Esophagus squamous epithelium (tissue), 4 donors: ENCODE measurements around the gene KCNJ4.

Experiments used
- POLR2A ChIP-seq, 4 donors: fragments of 450-650 bp; IDR thresholded peaks; one replicate each; pipeline ENCODE4 v1.6.1; 2017; ENCODE audit warnings: antibody characterized with exemption in 4 of 4, mild to moderate bottlenecking in 4 of 4, moderate library complexity in 3 of 4
- TF ChIP-seq, protein P1 (sequence below), 6 experiments: fragments of 450-650 bp in 4 of 6; fragments of 200-600 bp in 2 of 6; sonication (generic) in 2 of 6; IDR thresholded peaks; one replicate each; pipeline ENCODE4 v1.5.1; 2016 to 2019; ENCODE audit warnings: antibody characterized with exemption in 6 of 6, mild to moderate bottlenecking in 4 of 6, moderate library complexity in 4 of 6

GRCh38 chr22:38404419-38404818 is 50.6 kb downstream of the KCNJ4 start:
- TF ChIP-seq, protein P1, sequence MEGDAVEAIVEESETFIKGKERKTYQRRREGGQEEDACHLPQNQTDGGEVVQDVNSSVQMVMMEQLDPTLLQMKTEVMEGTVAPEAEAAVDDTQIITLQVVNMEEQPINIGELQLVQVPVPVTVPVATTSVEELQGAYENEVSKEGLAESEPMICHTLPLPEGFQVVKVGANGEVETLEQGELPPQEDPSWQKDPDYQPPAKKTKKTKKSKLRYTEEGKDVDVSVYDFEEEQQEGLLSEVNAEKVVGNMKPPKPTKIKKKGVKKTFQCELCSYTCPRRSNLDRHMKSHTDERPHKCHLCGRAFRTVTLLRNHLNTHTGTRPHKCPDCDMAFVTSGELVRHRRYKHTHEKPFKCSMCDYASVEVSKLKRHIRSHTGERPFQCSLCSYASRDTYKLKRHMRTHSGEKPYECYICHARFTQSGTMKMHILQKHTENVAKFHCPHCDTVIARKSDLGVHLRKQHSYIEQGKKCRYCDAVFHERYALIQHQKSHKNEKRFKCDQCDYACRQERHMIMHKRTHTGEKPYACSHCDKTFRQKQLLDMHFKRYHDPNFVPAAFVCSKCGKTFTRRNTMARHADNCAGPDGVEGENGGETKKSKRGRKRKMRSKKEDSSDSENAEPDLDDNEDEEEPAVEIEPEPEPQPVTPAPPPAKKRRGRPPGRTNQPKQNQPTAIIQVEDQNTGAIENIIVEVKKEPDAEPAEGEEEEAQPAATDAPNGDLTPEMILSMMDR (IDR thresholded peaks at IDR 0.05): no peak
- no peak for TF ChIP-seq POLR2A (IDR thresholded peaks at IDR 0.05)
